NCI-H128 (cell line): ENCODE results near the gene EPHB2.
A peak's percentile ranks its signal among the peaks of the same experiment; 100 is the strongest.
"Not testable (repeated sequence)": the region's sequence is repeated elsewhere in the genome, so short reads cannot be mapped to it uniquely, and the experiment has no call there.

Experiments used
- DNase-seq: peaks from one replicate; lab custom pipeline; 2025; ENCODE audit not compliant: unreplicated experiment; lab: John Stamatoyannopoulos, UW

Gene EPHB2

DNA sequence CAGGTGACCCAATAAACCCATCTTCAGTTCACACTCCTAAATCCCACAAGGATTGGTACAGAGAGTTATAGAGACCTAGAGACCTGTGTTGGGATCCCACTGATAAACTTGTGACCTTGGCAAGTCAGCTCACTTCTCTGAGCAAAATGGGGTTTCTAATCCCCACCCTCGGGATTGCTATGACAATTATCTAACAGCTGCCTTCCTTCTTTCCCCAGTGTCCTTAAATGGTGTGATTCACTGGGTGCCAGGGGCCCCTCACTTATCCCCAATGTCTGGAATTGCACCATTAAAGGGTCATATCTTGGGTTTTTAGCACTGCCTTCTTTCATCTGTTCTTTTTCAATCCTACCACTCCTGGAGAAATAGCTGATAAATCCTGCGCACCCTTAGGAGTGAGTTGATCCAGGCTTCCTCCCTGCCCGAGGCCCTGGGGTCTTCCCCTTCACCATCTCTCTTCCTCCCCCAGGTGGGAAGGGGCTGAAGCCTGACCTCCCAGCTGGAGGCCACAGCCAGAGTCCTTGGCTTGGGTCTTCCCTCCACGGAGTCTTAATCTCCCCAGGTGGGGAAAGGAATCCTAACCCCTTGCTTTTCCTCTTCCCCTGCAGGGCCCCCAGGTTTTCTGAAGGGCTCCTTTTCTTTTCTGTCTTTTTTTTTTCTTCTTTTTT is 222.3 kb downstream of the EPHB2 start:
- DNase-seq, result no peak

DNA sequence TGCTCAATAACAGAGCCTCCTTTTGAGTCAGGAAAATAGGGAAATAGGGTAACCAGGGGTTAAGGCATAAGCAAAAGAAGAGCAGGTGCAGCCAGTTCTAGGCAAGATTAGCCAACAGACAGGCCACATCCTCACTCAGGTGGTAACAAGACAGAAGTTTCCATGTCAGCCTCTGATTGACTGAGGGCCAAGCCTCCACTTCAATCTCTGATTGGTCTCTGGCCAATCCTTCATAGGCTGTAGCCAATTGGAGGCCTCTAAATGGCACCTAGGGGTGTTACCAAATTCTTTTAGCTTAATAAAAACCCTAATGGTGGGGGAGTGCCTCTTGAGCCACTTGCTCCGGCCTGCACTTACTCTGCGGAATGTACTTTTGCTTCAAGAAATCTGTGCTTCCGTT is 224.8 kb downstream of the EPHB2 start:
- no peak for DNase-seq

DNA sequence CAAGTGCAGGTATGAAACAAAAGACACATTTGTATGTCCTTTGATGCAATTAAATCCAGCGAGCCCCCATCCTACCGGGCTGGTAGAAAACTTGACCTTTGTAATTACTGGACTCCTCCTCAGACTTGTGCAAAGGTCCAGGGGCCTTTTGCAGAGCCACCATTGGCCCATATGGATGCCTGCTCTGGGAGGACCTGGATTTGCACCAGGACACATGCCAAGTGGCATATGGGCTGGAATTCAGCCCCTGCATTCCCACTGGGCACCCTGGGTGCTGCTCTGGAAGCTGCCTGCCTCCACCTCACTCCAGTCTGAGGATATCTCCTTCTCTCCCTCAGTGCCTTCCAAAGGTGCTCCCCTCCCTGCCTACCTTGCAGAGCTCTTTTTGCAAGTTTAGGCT is 226.0 kb downstream of the EPHB2 start:
- no peak for DNase-seq

- DNase-seq, result no peak
Observed at GRCh38 chr1:22941257-22941656, 230.6 kb downstream of the EPHB2 start.

DNA sequence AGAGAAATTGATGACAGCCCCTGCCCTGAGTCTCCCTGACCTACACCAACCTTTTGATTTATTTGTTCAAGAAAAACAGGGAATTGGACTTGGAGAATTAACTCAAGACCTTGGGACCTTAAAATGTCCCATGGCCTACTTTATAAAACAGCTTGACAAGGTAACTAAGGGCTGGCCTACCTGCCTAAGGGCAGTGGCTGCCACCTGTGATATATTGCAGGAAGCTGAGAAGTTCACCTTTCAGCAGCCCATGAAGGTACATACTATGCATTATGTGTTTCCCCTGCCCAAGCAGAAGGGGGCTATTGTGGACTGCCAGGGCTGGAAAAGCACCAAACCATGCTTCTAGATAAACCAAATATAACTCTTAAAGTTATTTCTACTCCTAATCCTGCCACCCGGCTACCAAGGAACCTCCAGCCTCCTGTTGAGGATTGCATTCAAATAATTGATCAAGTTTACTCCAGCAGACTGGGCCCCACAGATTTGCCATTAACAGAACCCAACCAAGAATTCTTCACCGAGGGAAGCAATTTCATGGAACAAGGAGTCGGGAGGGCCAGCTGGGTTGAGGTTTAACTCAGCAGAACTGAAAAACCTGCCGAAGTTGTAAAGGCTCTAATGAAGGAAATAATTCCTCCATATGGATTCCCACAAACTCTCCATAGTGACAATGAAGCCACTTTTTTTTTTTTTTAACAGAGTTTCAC is 233.9 kb downstream of the EPHB2 start:
- DNase-seq, result no peak

DNA sequence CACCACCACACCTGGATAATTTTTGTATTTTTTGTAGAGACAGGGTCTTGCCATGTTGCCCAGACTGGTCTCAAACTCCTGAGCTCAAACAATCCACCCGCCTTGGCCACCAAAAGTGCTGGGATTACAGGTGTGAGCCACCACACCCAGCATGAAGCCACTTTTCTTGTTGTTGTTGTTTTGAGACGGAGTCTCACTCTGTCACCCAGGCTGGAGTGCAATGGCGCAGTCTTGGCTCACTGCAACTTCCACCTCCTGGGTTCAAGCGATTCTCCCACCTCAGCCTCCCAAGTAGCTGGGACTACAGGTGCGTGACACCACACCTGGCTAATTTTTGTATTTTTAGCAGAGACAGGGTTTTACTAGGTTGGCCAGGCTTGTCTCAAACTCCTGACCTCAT is 234.5 kb downstream of the EPHB2 start:
- not testable (repeated sequence) for DNase-seq

DNA sequence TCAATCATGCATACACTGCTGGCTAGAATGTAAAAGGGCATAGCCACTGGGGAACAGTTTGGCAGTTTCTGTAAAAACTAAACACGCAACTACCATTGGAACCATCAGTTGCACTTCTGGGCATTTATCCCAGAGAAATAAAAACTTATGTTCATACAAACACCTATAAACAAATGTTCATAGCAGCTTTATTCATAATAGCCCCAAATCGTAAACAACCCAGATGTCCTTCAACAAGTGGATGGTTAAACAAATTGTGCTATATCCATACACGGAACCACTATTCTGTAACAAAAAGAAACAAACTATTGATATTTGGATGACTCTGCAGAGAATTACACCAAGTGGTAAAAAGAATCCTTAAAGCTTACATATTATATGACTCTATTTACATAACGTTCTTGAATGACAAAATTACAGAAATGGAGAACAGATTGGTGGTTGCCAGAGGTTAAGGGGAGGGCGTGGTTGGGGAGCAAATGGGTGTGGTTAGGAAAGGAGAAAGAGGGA is 239.2 kb downstream of the EPHB2 start:
- DNase-seq, result no peak

DNA sequence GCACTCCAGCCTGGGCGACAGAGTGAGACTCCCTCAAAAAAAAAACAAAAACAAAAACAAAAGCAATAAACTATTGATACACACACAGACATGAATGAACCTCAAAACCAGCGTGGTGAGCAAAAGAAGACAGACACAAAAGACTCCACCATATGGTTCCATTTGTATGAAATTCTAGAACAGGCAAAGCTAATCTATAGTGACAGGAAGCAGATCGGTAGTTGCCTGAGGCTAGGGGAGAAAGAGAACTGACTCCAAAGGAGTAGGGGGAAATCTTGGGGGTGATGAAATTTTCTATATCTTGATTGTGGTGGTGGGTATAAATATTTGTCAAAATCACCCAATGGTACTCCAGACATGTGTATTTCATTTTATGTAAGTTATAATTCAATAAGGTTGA is 241.2 kb downstream of the EPHB2 start:
- no peak for DNase-seq

DNA sequence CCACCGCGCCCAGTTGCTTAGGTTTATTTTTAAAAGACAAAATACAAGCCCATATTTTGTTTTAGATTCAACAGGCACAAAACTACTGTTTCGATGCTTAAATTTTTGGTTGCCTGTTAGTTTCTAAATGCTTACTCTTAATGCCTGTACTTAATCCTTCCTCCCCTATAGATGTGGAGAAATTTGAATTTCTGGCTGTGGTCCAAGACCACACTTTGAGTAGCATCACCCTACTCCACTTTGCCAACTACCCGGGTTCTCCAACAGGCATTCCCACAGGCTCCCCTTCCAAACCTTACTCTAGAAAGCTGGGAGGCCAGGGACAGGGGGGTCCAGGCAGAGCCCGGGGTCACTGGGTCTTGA is 242.0 kb downstream of the EPHB2 start:
- DNase-seq, result no peak

GRCh38 chr1:22953057-22953739 is 242.6 kb downstream of the EPHB2 start:
- DNase-seq, result no peak

- no peak for DNase-seq
Observed at GRCh38 chr1:22953740-22954141, 243.1 kb downstream of the EPHB2 start.

DNA sequence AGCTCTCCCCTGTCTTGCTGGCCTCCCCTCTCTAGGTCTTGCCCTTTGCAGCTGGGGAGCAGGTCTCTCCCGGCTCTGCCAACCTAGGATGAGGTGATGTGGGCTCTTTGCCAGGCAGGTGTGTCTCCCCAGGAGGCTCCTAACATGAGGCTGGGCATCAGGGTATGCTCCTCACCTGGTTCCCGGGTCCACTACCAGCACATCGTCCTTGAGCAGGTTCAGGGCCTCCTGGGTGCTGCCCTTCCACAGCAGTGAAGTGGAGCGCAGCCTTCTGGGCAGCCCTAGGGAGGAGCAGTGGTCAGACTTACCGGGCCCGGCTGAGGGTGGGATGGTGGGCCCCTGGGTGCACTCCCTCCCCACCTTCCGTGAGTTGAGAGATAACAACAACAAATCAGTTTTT is 244.5 kb downstream of the EPHB2 start:
- no peak for DNase-seq

DNA sequence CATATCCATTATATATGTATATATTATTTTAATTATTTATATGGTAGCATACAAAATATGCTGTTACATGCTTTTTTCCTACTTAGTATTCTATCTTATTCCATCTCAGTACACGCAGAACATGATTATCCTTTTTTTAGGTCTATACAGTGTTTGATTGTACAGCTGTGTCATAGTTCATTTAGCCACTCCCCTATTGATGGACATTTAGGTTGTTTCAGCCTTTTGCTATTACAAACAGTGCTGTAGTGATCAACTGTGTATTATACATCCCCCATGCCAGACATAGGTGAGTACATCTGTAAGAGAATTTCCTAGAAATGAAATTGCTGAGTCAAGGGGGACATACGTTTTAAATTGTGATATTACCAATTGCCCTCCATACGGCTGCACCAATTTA is 246.4 kb downstream of the EPHB2 start:
- DNase-seq, result no peak

GRCh38 chr1:22958556-22958955 is 247.9 kb downstream of the EPHB2 start:
- DNase-seq, result no peak

DNA sequence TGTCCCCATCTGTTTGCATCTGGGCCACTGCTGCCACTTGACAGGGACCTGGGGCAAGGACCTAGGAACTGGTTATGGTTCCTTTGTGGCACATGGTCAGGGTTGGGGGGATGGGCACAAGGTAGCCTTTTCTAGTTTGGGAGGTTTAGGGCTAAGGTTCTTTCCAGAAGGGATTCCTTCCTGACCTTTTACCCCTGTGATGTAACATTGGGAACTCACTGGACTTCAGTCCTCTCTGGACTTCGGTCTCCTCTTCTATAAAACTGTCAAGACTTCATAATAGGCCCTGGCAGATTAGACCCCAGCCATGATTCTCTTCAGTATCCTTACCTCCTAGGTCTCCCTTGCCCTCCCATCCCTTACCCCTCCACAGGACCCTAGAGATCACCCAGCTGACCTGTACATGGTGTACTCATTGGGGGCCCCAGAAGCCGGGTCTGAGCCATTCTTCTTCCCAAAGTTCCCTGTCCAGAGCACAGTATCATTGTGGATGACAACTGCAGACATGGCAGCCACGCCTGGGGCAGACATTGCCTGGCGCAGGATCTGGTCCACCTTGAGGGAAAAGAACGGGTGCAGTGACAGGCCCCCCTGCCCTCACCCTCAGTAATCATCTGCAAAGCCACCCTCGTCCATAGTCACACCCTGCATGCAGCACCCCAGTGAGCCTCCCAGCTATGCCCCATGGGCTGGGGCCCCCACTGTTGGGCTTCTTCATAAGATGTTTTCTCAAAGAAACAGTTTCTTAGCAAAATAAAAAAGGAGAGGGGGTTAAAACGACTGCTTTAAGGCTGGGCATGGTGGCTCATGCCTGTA is 249.1 kb downstream of the EPHB2 start:
- DNase-seq, result no peak

DNA sequence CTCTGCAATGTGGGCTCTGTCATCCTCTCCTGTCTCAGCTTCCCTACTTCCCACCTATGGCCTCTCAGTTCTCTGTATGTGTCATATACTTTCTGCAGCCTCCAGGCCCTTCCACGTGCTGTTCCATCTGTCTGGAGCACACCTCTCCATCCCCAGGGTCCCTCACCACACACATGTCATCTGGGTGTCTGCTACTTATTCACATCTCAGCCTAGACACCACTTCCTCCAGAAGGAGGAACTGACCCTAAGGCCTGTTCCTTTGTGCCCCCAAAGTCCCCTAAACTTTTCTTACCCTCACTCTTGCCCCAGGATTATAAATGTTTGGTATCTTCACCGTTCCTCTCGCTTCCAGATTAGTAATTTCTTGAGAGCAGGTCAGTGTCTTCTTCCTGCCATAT is 251.9 kb downstream of the EPHB2 start:
- no peak for DNase-seq

- no peak for DNase-seq
Observed at GRCh38 chr1:22963044-22963677, 252.5 kb downstream of the EPHB2 start.

DNA sequence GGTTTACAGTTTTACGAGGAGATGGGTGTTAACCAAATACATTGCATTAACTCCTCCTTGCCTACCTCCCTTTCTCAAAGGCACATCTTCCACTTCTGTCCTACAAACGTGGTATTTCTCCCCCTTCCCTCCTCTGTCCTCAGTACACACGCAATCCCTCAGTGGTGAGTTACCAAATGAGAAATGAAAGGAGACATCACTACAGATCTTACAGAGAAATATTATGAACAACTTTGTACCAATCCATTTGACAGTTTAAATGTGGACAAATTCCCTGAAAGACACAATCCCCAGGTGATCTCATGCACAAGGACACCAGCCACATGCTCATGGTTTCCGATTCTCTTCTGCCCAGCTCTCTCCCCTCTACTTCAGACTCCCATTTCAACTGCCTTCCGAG is 255.7 kb downstream of the EPHB2 start:
- no peak for DNase-seq

DNA sequence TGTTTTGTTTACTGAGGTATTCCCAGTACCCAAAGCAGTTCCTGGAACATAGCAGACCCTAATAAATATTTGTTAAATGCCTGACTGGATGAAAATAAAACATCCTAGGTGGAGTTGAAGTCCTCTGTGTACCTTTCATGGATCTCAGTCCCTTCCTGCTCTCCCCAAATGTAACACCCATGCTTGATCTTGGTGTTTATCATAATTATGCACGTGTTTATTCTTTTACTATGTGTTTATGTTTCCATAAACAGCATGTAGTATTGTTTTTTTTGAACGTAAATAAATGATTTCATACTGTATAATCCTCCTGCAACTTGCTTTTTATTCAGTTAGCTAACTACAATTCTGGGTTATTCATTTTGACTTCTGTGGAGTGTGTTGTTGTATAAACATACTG is 257.2 kb downstream of the EPHB2 start:
- DNase-seq, result no peak

GRCh38 chr1:22969304-22969709 is 258.7 kb downstream of the EPHB2 start:
- peak; percentile 87 for DNase-seq

DNA sequence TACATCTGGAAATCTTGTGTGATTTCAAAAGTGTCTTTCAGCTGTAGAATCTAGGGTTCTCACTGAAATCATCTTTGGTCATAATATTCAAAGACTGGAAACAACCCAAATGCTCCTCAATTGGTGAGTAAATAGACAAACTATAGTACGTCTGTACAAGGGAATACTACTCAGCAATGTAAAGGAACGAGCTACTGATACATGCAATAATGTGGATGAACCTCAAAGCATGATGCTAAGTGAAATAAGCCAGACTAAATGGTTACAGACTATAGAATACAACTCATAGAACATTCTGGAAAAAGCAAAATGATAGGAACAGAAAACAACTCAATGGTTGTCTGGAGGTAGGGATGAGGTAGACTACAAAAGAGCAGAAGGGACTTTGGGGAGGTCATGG is 259.5 kb downstream of the EPHB2 start:
- DNase-seq, result no peak
